Measurements from ENCODE around the gene ENPEP. TPM values are rescaled to one million over a fixed set of nuclear protein-coding genes. Genes with fewer than 3 reads are reported as not detected.

ENPEP gene
- total and polyA plus RNA-seq, 9 of the 15 experiments (the other 6 are each of a cell fraction or from before 2014, with no cell fraction given), result 0.01 TPM; not detected in 7

DNA sequence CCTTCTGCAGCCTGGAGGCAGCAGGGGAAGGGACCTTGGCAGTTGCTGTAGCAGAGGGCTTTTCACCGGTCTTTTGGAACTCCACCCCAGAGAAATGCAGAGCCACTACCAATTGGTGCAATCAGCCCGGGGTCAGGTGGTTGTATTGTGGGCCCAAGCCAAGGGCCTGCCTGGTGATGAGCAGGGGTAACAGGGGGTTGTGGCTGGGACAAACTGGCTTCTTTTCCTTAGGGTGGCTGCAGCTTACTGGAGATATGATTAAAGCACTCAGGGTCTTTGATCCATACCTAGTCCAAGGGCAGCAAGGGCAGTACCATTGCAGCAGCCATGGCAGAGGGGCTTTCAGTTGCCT is 28.1 kb downstream of the ENPEP start:
- in situ Hi-C loops (cut with MboI), result loop anchor here (10.0 to 25.0 kb wide), 2 partner anchors 189 to 1092 kb away; no protein-coding TSS in a partner anchor
- no peaks in the 10 kb centered on the region for H3K9me3 ChIP-seq (replicated peaks; ENCODE audit: control insufficient read depth, insufficient read depth, low read depth, low read length)
- no peak for ATAC-seq
- BruUV-seq (replicated peaks), result no TSS peak
- H3K79me2 ChIP-seq (ENCODE audit: control insufficient read depth, insufficient read depth, low read length), result no peaks in the 10 kb centered on the region
- 0% methylated on average over 2 of the region's 2 CpGs for WGBS (ENCODE audit: insufficient coverage, low coverage, missing lambda C conversion rate)
- FAIRE-seq, result no peak
- no peak overlapping the region for H3K9ac ChIP-seq (ENCODE audit: insufficient read depth in 1 of 2, low read depth in 2 of 2, low read length in 2 of 2)
- intact Hi-C loops (cut with micrococcal nuclease), result no loop called here
- DNase-seq (ENCODE audit: extremely low read depth in 1 of 4, low spot score in 3 of 4), result no peak
- CTCF ChIA-PET (ENCODE audit: low intra/inter-chr PET ratio), result no interaction called here
- H3K9me1 ChIP-seq (ENCODE audit: control insufficient read depth, insufficient read depth, low read length), result no peaks in the 10 kb centered on the region
- H3K27me3 ChIP-seq (ENCODE audit: control insufficient read depth in 2 of 2, insufficient read depth in 2 of 2, low read length in 2 of 2), result no peaks in the 10 kb centered on the region; a peak in 2 of 5 replicates
- no peaks in the 10 kb centered on the region for H3K36me3 ChIP-seq (ENCODE audit: control insufficient read depth, insufficient read depth, low read length)
- H3K4me3 ChIP-seq, result no peak overlapping the region
- TF ChIP-seq KDM4B (IDR thresholded peaks at IDR 0.05; ENCODE audit: borderline replicate concordance in 2 of 2, low read depth in 1 of 2) (no peak), PHF20 (IDR thresholded peaks at IDR 0.05; ENCODE audit: partially characterized antibody) (no peak), BCLAF1 (IDR thresholded peaks at IDR 0.05; ENCODE audit: borderline replicate concordance in 1 of 2, control insufficient read depth in 1 of 2, low read depth in 2 of 2, low read length in 1 of 2) (no peak), ZNF384 (IDR thresholded peaks at IDR 0.05; ENCODE audit: low read depth, low read length) (no peak), ZNF212 (CRISPR knock-in tag; IDR thresholded peaks at IDR 0.05) (no peak)
- POLR2A ChIA-PET, result interaction anchor here (1.4 kb wide), 1 partner anchor 16 kb away, joined by 3 read pairs; no protein-coding TSS in a partner anchor
- no peaks in the 10 kb centered on the region for H4K20me1 ChIP-seq (replicated peaks; ENCODE audit: control insufficient read depth, insufficient read depth, low read length)
- H2AFZ ChIP-seq (ENCODE audit: low read depth, low read length), result no peak overlapping the region
- no peak overlapping the region for H3K27ac ChIP-seq (ENCODE audit: extremely low read depth, low read depth, low read length)
- no peak overlapping the region for H3K4me2 ChIP-seq (ENCODE audit: insufficient read depth, low read length)
- H3K4me1 ChIP-seq (replicated peaks in 1 of 2; ENCODE audit: control insufficient read depth in 2 of 2, insufficient read depth in 2 of 2, low read length in 2 of 2), result no peaks in the 10 kb centered on the region

Data from K562 (cell line).